ENCODE results near the gene MAP7D3. TPM values are rescaled to one million over a fixed set of nuclear protein-coding genes. Genes with fewer than 3 reads are reported as not detected.

The MAP7D3 gene
- total and polyA plus RNA-seq, 9 of the 15 experiments (the other 6 are each of a cell fraction or from before 2014, with no cell fraction given): 9.4 to 27.7 (median 14.0) TPM

- Histone ChIP-seq H3K27me3 (ENCODE audit: control insufficient read depth in 2 of 2, insufficient read depth in 2 of 2, low read length in 2 of 2) (peaks cover 0 to 4% of the 10 kb centered on the region in 2 experiments; a peak in 1 of 5 replicates), H3K36me3 (ENCODE audit: control insufficient read depth, insufficient read depth, low read length) (no peaks in the 10 kb centered on the region), H3K79me2 (ENCODE audit: control insufficient read depth, insufficient read depth, low read length) (no peaks in the 10 kb centered on the region), H3K9ac (ENCODE audit: insufficient read depth in 1 of 2, low read depth in 2 of 2, low read length in 2 of 2) (0 out of 4 replicates have a peak overlapping the region, but pooled peaks of 1 of the 2 experiments have one; percentile 17), H3K4me2 (ENCODE audit: insufficient read depth, low read length) (no peak overlapping the region), H3K9me1 (ENCODE audit: control insufficient read depth, insufficient read depth, low read length) (no peaks in the 10 kb centered on the region), H3K27ac (ENCODE audit: extremely low read depth, low read depth, low read length) (no peak overlapping the region), H3K9me3 (replicated peaks; ENCODE audit: control insufficient read depth, insufficient read depth, low read depth, low read length) (no peaks in the 10 kb centered on the region), H2AFZ (ENCODE audit: low read depth, low read length) (no peak overlapping the region), H3K4me3 (no peak overlapping the region), H4K20me1 (replicated peaks; ENCODE audit: control insufficient read depth, insufficient read depth, low read length) (no peaks in the 10 kb centered on the region), H3K4me1 (replicated peaks in 1 of 2; ENCODE audit: control insufficient read depth in 2 of 2, insufficient read depth in 2 of 2, low read length in 2 of 2) (no peaks in the 10 kb centered on the region)
- ATAC-seq (no peak), DNase-seq (ENCODE audit: extremely low read depth in 1 of 4, low spot score in 3 of 4) (no peak), FAIRE-seq (no peak)
- no TSS peak for BruUV-seq (replicated peaks)
- CTCF ChIA-PET (ENCODE audit: low intra/inter-chr PET ratio): no interaction called here
- TF ChIP-seq REST (IDR thresholded peaks at IDR 0.05; ENCODE audit: borderline replicate concordance) (peak; percentile 17; the same call in 1 of the 2 replicates), REST (CRISPR knock-in tag; IDR thresholded peaks at IDR 0.05; ENCODE audit: low read depth) (no peak), POLR2H (tag; IDR thresholded peaks at IDR 0.05; ENCODE audit: low read depth) (no peak), GTF2B (IDR thresholded peaks at IDR 0.05; ENCODE audit: extremely low read depth, insufficient read length) (no peak), ZZZ3 (IDR thresholded peaks at IDR 0.05) (no peak)
- in situ Hi-C loops (cut with MboI) (no loop called here), intact Hi-C loops (cut with micrococcal nuclease) (loop anchor here (10.0 kb wide), 1 partner anchor 219 kb away; the partner anchor contains the start of gene HTATSF1)
- WGBS (ENCODE audit: insufficient coverage, low coverage, missing lambda C conversion rate): 0% methylated on average over 4 of the region's 4 CpGs
- POLR2A ChIA-PET: no interaction called here
These were observed 24.4 kb upstream of the MAP7D3 start for GRCh38 chrX:136275553-136275952.
